ENCODE data around the gene NTF4. TPM values are rescaled to one million over a fixed set of nuclear protein-coding genes. Genes with fewer than 3 reads are reported as not detected.
A peak's percentile ranks its signal among the peaks of the same experiment; 100 is the strongest.
"Not testable (repeated sequence)": the region's sequence is repeated elsewhere in the genome, so short reads cannot be mapped to it uniquely, and the experiment has no call there.

NTF4 gene
- total RNA-seq, 3 donors from 2014 or later = not detected

- intact Hi-C loops (cut with DNase I, micrococcal nuclease) = no loop called here
- ATAC-seq (no peak), DNase-seq (no peak)
- H3K9me3 ChIP-seq = no peaks in the 10 kb centered on the region
- TF ChIP-seq CTCF (IDR thresholded peaks at IDR 0.05) = no peak
- H3K36me3 ChIP-seq (ENCODE audit: low read depth) = no peaks in the 10 kb centered on the region
- H3K4me3 ChIP-seq = no peak overlapping the region
- peaks cover 12% of the 10 kb centered on the region for H3K4me1 ChIP-seq (ENCODE audit: low read depth)
These were observed 42.5 kb downstream of the NTF4 start for GRCh38 chr19:49022116-49022515.

DNA sequence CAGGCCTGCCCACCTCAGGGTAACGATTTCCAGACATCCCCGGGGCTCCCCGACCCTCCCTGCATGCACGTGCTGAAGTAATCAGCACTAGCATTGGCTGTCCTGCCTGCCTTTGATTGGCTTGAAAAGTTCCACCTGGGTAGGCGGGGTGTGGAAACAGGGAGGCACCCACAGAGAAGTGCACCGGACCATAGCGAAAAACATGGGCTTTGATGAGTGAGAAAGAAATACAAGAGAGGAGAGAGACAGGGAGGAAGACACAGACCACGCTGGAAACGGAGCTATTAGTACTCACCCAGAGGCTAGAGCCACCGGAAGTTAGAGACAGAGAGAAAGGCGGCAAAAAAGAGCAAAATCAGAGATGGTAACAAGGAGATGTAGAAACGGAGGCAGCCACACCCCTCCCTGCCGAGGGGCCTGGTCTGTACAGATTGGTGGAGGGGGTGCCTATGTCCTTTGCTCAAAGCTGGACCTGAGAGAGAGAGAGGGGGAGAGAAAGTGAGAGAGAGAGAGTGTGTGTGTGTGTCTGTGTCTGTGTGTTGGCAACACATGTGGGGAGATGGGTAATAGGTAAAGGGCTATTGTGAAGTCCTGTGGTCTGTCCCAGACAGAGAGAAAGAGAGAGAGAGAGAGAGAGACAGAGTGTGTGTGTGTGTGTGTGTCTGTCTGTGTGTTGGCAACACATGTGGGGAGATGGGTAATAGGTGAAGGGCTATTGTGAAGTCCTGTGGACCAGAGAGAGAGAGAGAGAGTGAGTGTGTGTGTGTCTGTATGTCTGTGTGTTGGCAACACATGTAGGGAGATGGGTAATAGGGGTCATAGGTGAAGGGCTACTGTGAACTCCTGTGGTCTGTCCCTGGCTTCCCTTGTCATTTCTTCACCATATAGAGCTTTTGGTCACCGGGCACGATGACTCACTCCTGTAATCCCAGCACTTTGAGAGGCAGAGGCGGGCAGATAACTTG is 43.4 kb downstream of the NTF4 start:
- no peak for ATAC-seq
- no peak for DNase-seq
- H3K4me1 ChIP-seq (ENCODE audit: low read depth) = peaks cover 12% of the 10 kb centered on the region
- no peak for TF ChIP-seq CTCF (IDR thresholded peaks at IDR 0.05)
- H3K4me3 ChIP-seq = no peak overlapping the region
- no peaks in the 10 kb centered on the region for H3K9me3 ChIP-seq
- H3K36me3 ChIP-seq (ENCODE audit: low read depth) = no peaks in the 10 kb centered on the region
- intact Hi-C loops (cut with DNase I, micrococcal nuclease) = no loop called here

GRCh38 chr19:49020342-49020741 is 44.3 kb downstream of the NTF4 start:
- TF ChIP-seq CTCF (IDR thresholded peaks at IDR 0.05) = no peak
- H3K9me3 ChIP-seq = no peaks in the 10 kb centered on the region
- H3K4me3 ChIP-seq = no peak overlapping the region
- H3K4me1 ChIP-seq (ENCODE audit: low read depth) = peaks cover 12% of the 10 kb centered on the region
- intact Hi-C loops (cut with DNase I, micrococcal nuclease) = no loop called here
- ATAC-seq = no peak
- H3K36me3 ChIP-seq (ENCODE audit: low read depth) = no peaks in the 10 kb centered on the region
- no peak for DNase-seq

- no peaks in the 10 kb centered on the region for H3K9me3 ChIP-seq
- peak; percentile 84 for ATAC-seq
- intact Hi-C loops (cut with DNase I, micrococcal nuclease) = no loop called here
- no peak overlapping the region for H3K4me3 ChIP-seq
- peak; percentile 85 to 88 (median 85) for DNase-seq
- no peaks in the 10 kb centered on the region for H3K36me3 ChIP-seq (ENCODE audit: low read depth)
- peaks cover 12% of the 10 kb centered on the region for H3K4me1 ChIP-seq (ENCODE audit: low read depth)
- no peak for TF ChIP-seq CTCF (IDR thresholded peaks at IDR 0.05)
These were observed 45.2 kb downstream of the NTF4 start for GRCh38 chr19:49019242-49019932.

DNA sequence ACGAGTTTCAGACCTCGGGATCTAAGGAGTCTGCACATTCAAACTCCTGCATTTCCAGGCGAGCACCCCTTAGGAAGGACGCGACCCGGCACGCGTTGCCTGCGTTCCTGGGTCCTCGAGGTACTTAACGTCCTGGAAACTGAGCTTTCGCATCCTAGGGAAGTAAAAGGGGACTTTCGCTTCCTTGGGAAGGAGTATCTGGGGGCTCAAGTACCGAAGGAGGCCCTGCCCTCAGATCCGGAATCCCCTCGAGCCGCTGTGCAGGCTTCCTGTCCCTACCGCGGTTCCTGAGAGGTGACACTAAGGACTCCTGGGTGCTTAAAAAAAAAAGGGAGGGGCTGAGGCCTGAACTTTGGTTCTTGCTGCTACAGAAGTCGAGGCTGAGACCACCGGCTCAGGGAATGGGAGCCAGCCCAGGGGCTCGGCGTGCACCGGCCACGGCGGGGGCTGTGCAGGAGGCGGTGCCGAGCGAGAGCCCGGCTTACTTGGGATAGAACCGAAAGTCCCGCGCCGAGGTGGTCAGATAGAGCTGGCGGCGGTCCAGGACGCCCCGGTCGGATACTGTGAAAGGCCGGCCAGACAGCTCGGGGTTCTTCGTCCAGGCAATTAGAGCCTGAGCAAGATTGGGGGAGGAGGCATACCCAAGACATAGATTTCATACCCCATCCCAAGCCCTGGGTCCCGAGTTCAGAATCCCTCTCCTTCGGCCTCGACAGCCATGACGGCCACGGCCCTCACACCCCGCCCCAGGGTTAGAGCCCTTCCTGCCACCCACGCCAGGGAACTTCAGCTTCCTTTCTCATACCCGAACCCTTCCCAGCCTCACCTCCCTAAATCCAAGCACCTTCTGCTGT is 46.0 kb downstream of the NTF4 start:
- DNase-seq (peak in 2 of 3 donors; percentile 40 to 53), ATAC-seq (peak; percentile 27)
- H3K36me3 ChIP-seq (ENCODE audit: low read depth); H3K9me3 ChIP-seq; intact Hi-C loops (cut with DNase I, micrococcal nuclease); H3K4me3 ChIP-seq: not testable (repeated sequence)
- peaks cover 12% of the 10 kb centered on the region for H3K4me1 ChIP-seq (ENCODE audit: low read depth)

Measured in mucosa of descending colon (tissue), 3 donors.